Stimulated activated naive B cell treated with anti-CD40 and anti-IgM and Interleukin-4, amounts not matched to agents 10 μg/mL and 1 μg/mL and 100 μg/mL, for 72 hours (primary cell): Measurements from ENCODE around the gene ZSWIM3.

Experiments used
- ATAC-seq, 2 donors: fragments of 150-1000 bp; cut with Tn5 transposase; replicated peaks; 2 replicates each; pipeline ENCODE4 v1.10.0; 2021; ENCODE audit warnings: moderate library complexity in 1 of 2
- DNase-seq: peaks from one replicate; pipeline ENCODE4 v3.0.0; 2021
- H3K27ac Mint-ChIP-seq: one replicate; pipeline ENCODE4 v1.8.0; 2022; ENCODE audit warnings: mild to moderate bottlenecking, mixed read lengths
- H3K27me3 Mint-ChIP-seq, 2 donors: one replicate each; pipeline ENCODE4 v1.8.0; 2022; ENCODE audit warnings: mixed read lengths in 2 of 2
- H3K36me3 Mint-ChIP-seq, 2 donors: one replicate each; pipeline ENCODE4 v1.8.0; 2022; ENCODE audit warnings: mixed read lengths in 2 of 2, mild to moderate bottlenecking in 1 of 2
- H3K4me1 Mint-ChIP-seq, 2 donors: one replicate each; pipeline ENCODE4 v1.8.0; 2022; ENCODE audit warnings: mixed read lengths in 2 of 2, mild to moderate bottlenecking in 1 of 2
- H3K4me3 Mint-ChIP-seq, 2 donors: one replicate each; pipeline ENCODE4 v1.8.0; 2022; ENCODE audit warnings: mild to moderate bottlenecking in 2 of 2, mixed read lengths in 2 of 2, moderate library complexity in 1 of 2
- H3K9me3 Mint-ChIP-seq, 2 donors: one replicate each; pipeline ENCODE4 v1.8.0; 2022; ENCODE audit warnings: mixed read lengths in 2 of 2, mild to moderate bottlenecking in 1 of 2

Gene ZSWIM3

DNA sequence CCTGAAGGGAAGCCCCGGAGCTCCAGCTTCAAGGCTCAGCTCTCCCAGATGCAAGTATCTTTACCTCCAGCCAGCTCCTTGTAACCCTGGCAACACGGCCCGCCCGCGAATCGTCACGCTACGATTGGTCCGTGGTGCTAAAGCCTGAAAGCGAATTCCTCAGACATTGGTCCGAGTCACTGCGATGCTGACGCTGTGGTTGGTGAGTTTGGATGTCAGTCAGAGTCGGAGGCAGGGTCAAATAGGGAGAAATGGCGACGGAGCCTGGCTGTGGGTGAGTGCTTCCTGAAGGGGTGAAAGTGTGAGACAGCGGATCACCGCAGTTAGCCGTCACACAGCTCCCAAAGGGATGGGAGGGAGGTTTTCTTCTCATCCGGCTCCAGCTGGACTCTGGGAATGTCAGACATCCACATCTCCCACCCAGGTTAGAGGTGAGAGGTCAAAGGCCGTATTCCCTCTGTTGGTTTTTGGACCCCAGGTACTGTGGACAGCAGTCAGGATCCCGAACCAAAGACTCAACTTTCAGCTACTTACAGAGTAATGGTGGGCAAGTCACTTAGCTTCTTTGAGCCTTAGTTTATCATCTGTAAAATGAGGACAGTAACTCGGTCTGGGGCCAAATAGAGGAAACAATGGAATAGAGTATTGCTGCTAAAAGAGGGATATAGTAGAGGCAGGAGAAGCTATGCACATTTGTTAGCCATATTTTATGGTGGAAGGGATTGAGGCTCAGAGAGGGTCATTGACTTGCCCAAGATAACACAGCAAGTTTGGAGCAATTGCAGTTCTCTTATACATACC lies 23.8 kb downstream of the ZSWIM3 start, which contains the start of gene ZSWIM1:
TSS of gene ZSWIM1 (plus strand) at position 240 of the 801 bp plus-strand sequence. CDS start 1,366 bp downstream, outside the sequence.
- H3K27ac Mint-ChIP-seq, result peak within 1 kb of the TSS; percentile 95
- peak; percentile 99 for ATAC-seq

GRCh38 chr20:45882469-45883099 lies 25.2 kb downstream of the ZSWIM3 start:
- DNase-seq (no peak), ATAC-seq (no peak)
- Mint-ChIP-seq H3K4me1 (peaks cover 28 to 61% of the 10 kb centered on the region in 2 donors), H3K9me3 (no peaks in the 10 kb centered on the region), H3K27ac (peak overlapping the region; percentile 80), H3K36me3 (peaks cover 26 to 48% of the 10 kb centered on the region in 2 donors), H3K4me3 (peak overlapping the region; percentile 51 to 76), H3K27me3 (no peaks in the 10 kb centered on the region)

More for the DNA sequence above, 23.8 kb downstream of the ZSWIM3 start, which contains the start of gene ZSWIM1:
- H3K4me1 Mint-ChIP-seq, result peaks cover 21 to 52% of the 10 kb centered on the region in 2 donors
- peak within 1 kb of the TSS; percentile 85 to 92 for H3K4me3 Mint-ChIP-seq
- DNase-seq, result peak; percentile 98
- no peaks in the 10 kb centered on the region for H3K9me3 Mint-ChIP-seq
- H3K27me3 Mint-ChIP-seq, result no peaks in the 10 kb centered on the region
- peaks cover 20 to 44% of the 10 kb centered on the region in 2 donors for H3K36me3 Mint-ChIP-seq

DNA sequence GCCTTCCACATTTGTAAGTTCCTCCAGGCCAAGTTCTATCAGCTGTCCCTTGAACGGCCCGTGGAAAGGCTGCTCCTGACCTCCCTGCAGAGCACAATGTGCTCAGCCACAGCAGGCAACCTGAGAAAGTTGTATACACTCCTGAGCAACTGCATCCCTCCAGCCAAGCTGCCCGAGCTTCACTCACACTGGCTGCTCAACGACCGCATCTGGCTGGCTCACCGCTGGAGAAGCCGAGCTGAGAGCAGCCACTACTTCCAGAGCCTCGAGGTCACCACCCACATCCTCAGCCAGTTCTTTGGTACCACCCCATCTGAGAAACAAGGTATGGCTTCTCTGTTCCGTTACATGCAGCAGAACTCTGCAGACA lies 25.7 kb downstream of the ZSWIM3 start:
- Mint-ChIP-seq H3K4me1 (peaks cover 30 to 61% of the 10 kb centered on the region in 2 donors), H3K36me3 (peaks cover 28 to 50% of the 10 kb centered on the region in 2 donors), H3K27me3 (no peaks in the 10 kb centered on the region), H3K27ac (peak overlapping the region; percentile 42), H3K4me3 (peak overlapping the region in 1 of 2 donors; percentile 19), H3K9me3 (no peaks in the 10 kb centered on the region)
- DNase-seq (no peak), ATAC-seq (no peak)

DNA sequence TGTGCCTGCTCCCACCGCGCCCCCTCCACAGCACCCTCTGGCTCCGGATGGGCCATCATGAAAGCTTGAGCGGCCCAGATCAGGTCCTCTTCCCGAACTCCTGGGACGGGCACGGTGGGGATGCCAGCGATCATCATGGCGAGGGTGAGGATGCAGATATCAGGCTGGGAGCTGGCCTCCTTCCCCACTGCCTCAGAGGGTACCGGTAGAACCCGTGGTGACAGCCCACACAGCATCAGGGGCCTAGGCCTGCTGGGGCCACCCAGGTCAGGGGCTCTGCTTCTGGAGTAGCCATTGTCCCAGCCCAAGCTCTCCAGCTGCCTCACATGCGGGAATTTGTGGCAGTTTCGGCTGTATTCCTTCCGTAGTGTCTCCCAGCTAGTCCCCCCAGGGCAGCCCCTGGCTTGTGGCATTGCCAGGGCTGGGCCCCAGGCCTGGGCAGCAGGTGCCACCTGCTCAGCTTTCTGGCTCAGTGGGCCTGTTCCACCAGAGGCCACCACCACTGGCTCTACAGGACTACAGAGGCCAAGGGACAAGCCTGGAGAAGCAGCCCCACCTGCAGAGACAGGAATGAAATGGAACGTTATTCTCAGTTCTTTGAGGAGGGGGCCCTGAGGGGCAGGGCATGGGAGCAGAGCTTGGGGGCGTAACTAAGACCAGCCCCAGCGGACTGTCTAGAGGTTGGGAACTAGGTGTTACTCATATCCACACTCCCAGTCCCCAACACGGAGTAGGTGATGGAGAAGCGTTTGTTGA lies 29.4 kb downstream of the ZSWIM3 start:
- no peak for ATAC-seq
- H3K4me1 Mint-ChIP-seq, result peaks cover 27 to 68% of the 10 kb centered on the region in 2 donors
- no peak overlapping the region for H3K4me3 Mint-ChIP-seq
- no peaks in the 10 kb centered on the region for H3K9me3 Mint-ChIP-seq
- H3K36me3 Mint-ChIP-seq, result peaks cover 26 to 51% of the 10 kb centered on the region in 2 donors
- H3K27ac Mint-ChIP-seq, result no peak overlapping the region
- DNase-seq, result no peak
- H3K27me3 Mint-ChIP-seq, result no peaks in the 10 kb centered on the region

- DNase-seq (no peak), ATAC-seq (no peak)
- Mint-ChIP-seq H3K27ac (no peak within 1 kb of the TSS), H3K4me1 (peaks cover 26 to 69% of the 10 kb centered on the region in 2 donors), H3K4me3 (no peak within 1 kb of the TSS), H3K36me3 (peaks cover 25 to 48% of the 10 kb centered on the region in 2 donors), H3K27me3 (no peaks in the 10 kb centered on the region), H3K9me3 (no peaks in the 10 kb centered on the region)
These were observed 29.9 kb downstream of the ZSWIM3 start, which contains the start of gene SPATA25 for GRCh38 chr20:45887346-45887715. TSS of gene SPATA25 (minus strand) at chr20:45887622. CDS start at chr20:45887590, 32 bp downstream.

- ATAC-seq, result no peak
- Mint-ChIP-seq H3K36me3 (peaks cover 17 to 40% of the 10 kb centered on the region in 2 donors), H3K4me1 (peaks cover 28 to 61% of the 10 kb centered on the region in 2 donors), H3K27me3 (no peaks in the 10 kb centered on the region), H3K27ac (no peak overlapping the region), H3K9me3 (no peaks in the 10 kb centered on the region), H3K4me3 (no peak overlapping the region)
- DNase-seq, result no peak
These were observed 31.3 kb downstream of the ZSWIM3 start for GRCh38 chr20:45888681-45889080.

GRCh38 chr20:45890077-45890984 lies 32.9 kb downstream of the ZSWIM3 start:
- Mint-ChIP-seq H3K4me3 (peak overlapping the region; percentile 92 to 94), H3K9me3 (no peaks in the 10 kb centered on the region), H3K36me3 (peaks cover 24 to 47% of the 10 kb centered on the region in 2 donors), H3K4me1 (peaks cover 25 to 44% of the 10 kb centered on the region in 2 donors), H3K27me3 (no peaks in the 10 kb centered on the region), H3K27ac (peak overlapping the region; percentile 97)
- ATAC-seq, result peak; percentile 51 to 54
- peak; percentile 52 for DNase-seq

DNA sequence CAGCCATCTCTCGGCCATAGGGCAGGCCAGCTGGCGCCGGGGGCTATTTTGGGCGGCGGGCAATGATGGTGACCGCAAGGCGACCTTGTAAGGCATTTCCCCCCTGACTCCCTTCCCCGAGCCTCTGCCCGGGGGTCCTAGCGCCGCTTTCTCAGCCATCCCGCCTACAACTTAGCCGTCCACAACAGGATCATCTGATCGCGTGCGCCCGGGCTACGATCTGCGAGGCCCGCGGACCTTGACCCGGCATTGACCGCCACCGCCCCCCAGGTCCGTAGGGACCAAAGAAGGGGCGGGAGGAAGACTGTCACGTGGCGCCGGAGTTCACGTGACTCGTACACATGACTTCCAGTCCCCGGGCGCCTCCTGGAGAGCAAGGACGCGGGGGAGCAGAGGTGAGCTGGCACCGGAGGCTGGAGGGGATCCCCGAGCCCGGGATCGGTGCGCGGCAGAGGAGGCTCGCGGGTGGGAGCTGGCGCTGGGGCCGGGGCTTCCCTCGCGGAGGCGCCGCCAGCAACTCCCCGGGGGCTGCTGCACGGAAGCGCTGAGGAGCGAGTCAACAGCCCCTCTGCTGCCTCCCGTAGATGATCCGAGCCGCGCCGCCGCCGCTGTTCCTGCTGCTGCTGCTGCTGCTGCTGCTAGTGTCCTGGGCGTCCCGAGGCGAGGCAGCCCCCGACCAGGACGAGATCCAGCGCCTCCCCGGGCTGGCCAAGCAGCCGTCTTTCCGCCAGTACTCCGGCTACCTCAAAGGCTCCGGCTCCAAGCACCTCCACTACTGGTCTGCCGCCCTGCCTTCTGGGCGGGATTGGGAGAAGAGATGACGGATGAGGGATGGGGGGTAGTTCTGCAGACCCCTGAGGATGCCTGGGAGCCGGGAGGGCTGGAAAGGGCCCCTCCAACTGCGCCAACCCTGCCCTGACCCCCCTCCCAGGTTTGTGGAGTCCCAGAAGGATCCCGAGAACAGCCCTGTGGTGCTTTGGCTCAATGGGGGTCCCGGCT lies 33.9 kb downstream of the ZSWIM3 start, which contains the start of the genes CTSA and NEURL2:
TSS of gene CTSA (plus strand) at position 351 of the 999 bp plus-strand sequence. CDS start at position 585, 234 bp downstream.
TSS of gene NEURL2 (minus strand) at position 224 of the 999 bp plus-strand sequence. CDS start at position 7, 217 bp downstream.
- DNase-seq (peak; percentile 89), ATAC-seq (peak; percentile 85 to 89)
- H3K27me3 Mint-ChIP-seq, result no peaks in the 10 kb centered on the region
- H3K36me3 Mint-ChIP-seq, result peaks cover 30 to 44% of the 10 kb centered on the region in 2 donors
- peak within 1 kb of the TSS; percentile 97 for H3K27ac Mint-ChIP-seq
- H3K4me1 Mint-ChIP-seq, result peaks cover 23 to 41% of the 10 kb centered on the region in 2 donors
- peak within 1 kb of the TSS; percentile 92 to 94 for H3K4me3 Mint-ChIP-seq
- no peaks in the 10 kb centered on the region for H3K9me3 Mint-ChIP-seq

DNA sequence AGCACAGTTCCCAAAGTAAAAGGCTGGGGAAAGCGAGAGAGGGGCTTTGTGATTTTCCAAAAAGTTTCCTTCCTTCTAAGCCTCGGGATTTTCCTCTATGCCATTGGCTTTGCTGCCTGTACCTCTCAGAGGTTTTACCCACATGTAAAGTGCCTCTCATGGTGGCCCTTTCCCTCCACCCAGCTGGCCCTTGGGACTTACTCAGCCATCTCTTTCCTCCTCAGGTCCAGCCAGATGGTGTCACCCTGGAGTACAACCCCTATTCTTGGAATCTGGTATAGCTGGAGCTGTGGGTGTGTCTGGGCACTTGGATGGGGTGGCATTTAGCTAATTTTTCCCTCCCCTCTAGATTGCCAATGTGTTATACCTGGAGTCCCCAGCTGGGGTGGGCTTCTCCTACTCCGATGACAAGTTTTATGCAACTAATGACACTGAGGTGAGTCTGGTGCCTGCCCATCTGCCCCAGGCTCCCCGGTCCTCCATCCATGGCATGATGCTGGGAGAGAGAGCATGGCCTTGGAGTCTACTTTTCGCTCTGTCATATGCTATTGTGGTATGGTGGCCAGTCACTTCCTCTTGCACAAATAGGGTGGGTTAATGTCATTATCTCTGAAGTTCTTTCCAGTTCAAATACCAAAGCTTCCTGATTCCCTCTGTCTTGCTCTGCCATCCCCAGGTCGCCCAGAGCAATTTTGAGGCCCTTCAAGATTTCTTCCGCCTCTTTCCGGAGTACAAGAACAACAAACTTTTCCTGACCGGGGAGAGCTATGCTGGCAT lies 34.8 kb downstream of the ZSWIM3 start:
- DNase-seq, result no peak
- H3K4me1 Mint-ChIP-seq, result peaks cover 18 to 33% of the 10 kb centered on the region in 2 donors
- H3K27ac Mint-ChIP-seq, result peak overlapping the region; percentile 97
- no peak for ATAC-seq
- no peaks in the 10 kb centered on the region for H3K9me3 Mint-ChIP-seq
- H3K36me3 Mint-ChIP-seq, result peaks cover 33 to 42% of the 10 kb centered on the region in 2 donors
- no peaks in the 10 kb centered on the region for H3K27me3 Mint-ChIP-seq
- peak overlapping the region; percentile 92 to 94 for H3K4me3 Mint-ChIP-seq

DNA sequence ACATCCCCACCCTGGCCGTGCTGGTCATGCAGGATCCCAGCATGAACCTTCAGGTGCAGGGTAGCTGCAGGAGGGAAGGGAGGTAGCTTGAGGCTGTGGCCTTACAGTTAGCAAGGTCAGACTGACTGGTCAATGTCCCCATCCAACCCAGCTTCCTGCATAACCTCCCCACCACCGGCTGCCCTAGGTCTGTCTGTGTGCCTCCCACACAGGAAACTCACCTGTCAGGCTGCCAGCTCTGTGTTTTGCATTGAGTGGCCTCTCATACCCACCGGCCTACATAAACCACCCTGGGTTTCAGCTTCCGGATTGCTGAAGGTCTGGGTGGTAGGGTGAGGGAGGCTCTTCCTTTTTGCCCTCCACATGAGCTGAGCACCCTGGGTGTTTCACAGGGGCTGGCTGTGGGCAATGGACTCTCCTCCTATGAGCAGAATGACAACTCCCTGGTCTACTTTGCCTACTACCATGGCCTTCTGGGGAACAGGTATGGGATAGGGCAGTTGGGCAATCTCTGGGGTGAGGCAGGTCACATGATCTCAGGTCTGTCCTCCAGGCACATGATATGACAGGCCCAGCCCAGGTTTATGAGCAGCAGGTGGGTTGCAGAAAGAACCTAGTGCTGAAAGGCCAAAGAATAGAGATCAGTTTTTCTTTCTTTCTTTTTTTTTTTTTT lies 35.5 kb downstream of the ZSWIM3 start:
- Mint-ChIP-seq H3K9me3 (no peaks in the 10 kb centered on the region), H3K36me3 (peaks cover 29 to 44% of the 10 kb centered on the region in 2 donors), H3K27me3 (no peaks in the 10 kb centered on the region), H3K27ac (no peak overlapping the region), H3K4me3 (peak overlapping the region; percentile 92 to 94), H3K4me1 (peaks cover 15 to 32% of the 10 kb centered on the region in 2 donors)
- DNase-seq, result no peak
- ATAC-seq, result no peak

- DNase-seq, result no peak
- Mint-ChIP-seq H3K4me3 (no peak overlapping the region), H3K9me3 (no peaks in the 10 kb centered on the region), H3K36me3 (peaks cover 33 to 46% of the 10 kb centered on the region in 2 donors), H3K4me1 (peaks cover 15 to 26% of the 10 kb centered on the region in 2 donors), H3K27me3 (no peaks in the 10 kb centered on the region), H3K27ac (no peak overlapping the region)
- ATAC-seq, result no peak
These were observed 36.4 kb downstream of the ZSWIM3 start for GRCh38 chr20:45893831-45894230.
